Fibroblast of lung (primary cell): Measurements from ENCODE around the gene SAYSD1.

Experiments used
- CTCF ChIP-seq, 2 donors: IDR thresholded peaks in 1 of 2; conservative IDR thresholded peaks in 1 of 2; 1 replicate in 1 of 2; 2 replicates in 1 of 2; pipeline ENCODE4 v1.5.1; 2011 to 2012; ENCODE audit warnings: low read length in 2 of 2, control low read depth in 1 of 2, inconsistent platforms in 1 of 2, low read depth in 1 of 2, mild to moderate bottlenecking in 1 of 2
- EZH2 ChIP-seq: IDR thresholded peaks from 2 replicates; pipeline ENCODE4 v1.5.1; 2012; ENCODE audit warnings: low read length, control low read depth, mild to moderate bottlenecking; ENCODE audit errors: missing control alignments

GRCh38 chr6:39077882-39078594 is 36.9 kb downstream of the SAYSD1 start:
- TF ChIP-seq CTCF (conservative IDR thresholded peaks at IDR 0.05 in 1 of 2, IDR thresholded peaks at IDR 0.05 in 1 of 2; ENCODE audit: low read depth in 1 of 2, low read length in 2 of 2): no peak
- TF ChIP-seq EZH2: no peak
